K562 (cell line): ENCODE measurements around the gene IMMP2L. TPM values are rescaled to one million over a fixed set of nuclear protein-coding genes. Genes with fewer than 3 reads are reported as not detected.

Experiments used
- CTCFL ChIP-seq: IDR thresholded peaks from 2 replicates; pipeline ENCODE4 v1.6.1; 2011; ENCODE audit warnings: borderline replicate concordance, low read depth, mild to moderate bottlenecking, moderate library complexity, low read length; ENCODE audit not compliant: insufficient read depth, poor library complexity, severe bottlenecking
- E2F4 ChIP-seq: sonication (generic); formaldehyde crosslinking; IDR thresholded peaks from 2 replicates; pipeline ENCODE4 v1.8.0; 2022; ENCODE audit warnings: mild to moderate bottlenecking, low read depth, missing genetic modification reagents
- E4F1 ChIP-seq: fragments of 250-450 bp; sonication (Bioruptor Pico); IDR thresholded peaks from 2 replicates; pipeline ENCODE4 v1.5.0; 2021; ENCODE audit warnings: mild to moderate bottlenecking, borderline replicate concordance
- FOXP4 ChIP-seq: sonication (generic); formaldehyde crosslinking; IDR thresholded peaks from 2 replicates; pipeline ENCODE4 v1.8.0; 2022; ENCODE audit warnings: mild to moderate bottlenecking, missing genetic modification reagents, borderline replicate concordance
- HOMEZ ChIP-seq: fragments of 250-450 bp; sonication (Bioruptor Pico); IDR thresholded peaks from 2 replicates; pipeline ENCODE4 v1.4.0; 2020; ENCODE audit warnings: mild to moderate bottlenecking, moderate library complexity
- IRF1 ChIP-seq: sonication (generic); formaldehyde crosslinking; IDR thresholded peaks from 2 replicates; pipeline ENCODE4 v1.8.0; 2022; ENCODE audit warnings: missing genetic modification reagents, mild to moderate bottlenecking, borderline replicate concordance
- IRF9 ChIP-seq: fragments of 450-650 bp; IDR thresholded peaks from 2 replicates; pipeline ENCODE4 v1.6.1; 2016; ENCODE audit warnings: missing biosample characterization, missing genetic modification characterization
- KAT7 ChIP-seq: sonication (generic); formaldehyde crosslinking; IDR thresholded peaks from 2 replicates; pipeline ENCODE4 v1.8.0; 2022; ENCODE audit warnings: missing genetic modification reagents, mild to moderate bottlenecking, borderline replicate concordance
- MEF2D ChIP-seq: conservative IDR thresholded peaks from 2 replicates; pipeline ENCODE4 v1.6.1; 2016; ENCODE audit warnings: low read depth, missing genetic modification characterization, missing compliant biosample characterization
- NBN ChIP-seq: fragments of 450-650 bp; IDR thresholded peaks from 2 replicates; pipeline ENCODE4 v1.6.1; 2016; ENCODE audit warnings: low read depth, mild to moderate bottlenecking
- POU5F1 ChIP-seq: fragments of 150-350 bp; IDR thresholded peaks from 2 replicates; pipeline ENCODE4 v1.6.1; 2014; ENCODE audit warnings: borderline replicate concordance, low read length, low read depth, mild to moderate bottlenecking; ENCODE audit not compliant: partially characterized antibody
- PTBP1 ChIP-seq: fragments of 200-400 bp; formaldehyde crosslinking; IDR thresholded peaks from 2 replicates; pipeline ENCODE4 v1.6.1; 2017; ENCODE audit warnings: low read depth, low read length
- ZNF239 ChIP-seq: fragments of 250-450 bp; sonication (Bioruptor Pico); IDR thresholded peaks from 2 replicates; pipeline ENCODE4 v1.4.0; 2020; ENCODE audit warnings: mild to moderate bottlenecking
- polyA plus RNA-seq, 8 experiments: library from polyadenylated mRNA; depleted of rRNA in 4 of 8; stranded (reverse) in 5 of 8; unstranded in 3 of 8; fragments of >200 nt; fragmentation: Nextera tagmentation in 2 of 8; fragmentation: Illumina TruSeq in 1 of 8; extraction: Ambion mirVana in 2 of 8; extraction: Trizol in 1 of 8; gene quantifications; 2 replicates each; pipeline versions ENCODE4 v1.2.1 to v1.2.3, GENCODE V29; 2011 to 2014; ENCODE audit warnings: inconsistent platforms in 1 of 8, missing spikeins in 1 of 8
- total RNA-seq, 7 experiments: library from RNA; depleted of rRNA in 6 of 7; stranded (reverse); fragments of >200 nt in 6 of 7; fragmentation: Illumina TruSeq in 2 of 7; extraction: Trizol in 2 of 7; gene quantifications; 2 replicates each; pipeline versions ENCODE4 v1.2.1 to v1.2.3, GENCODE V29; 2011 to 2021; ENCODE audit warnings: low replicate concordance in 1 of 7

IMMP2L gene
- total and polyA plus RNA-seq, 9 of the 15 experiments (the other 6 are each of a cell fraction or from before 2014, with no cell fraction given) = 29.7 to 116 (median 53.0) TPM

GRCh38 chr7:111560773-111561653 is 1.3 kb downstream of the IMMP2L start (continued):
- no peak for TF ChIP-seq PTBP1
- no peak for TF ChIP-seq HOMEZ
- TF ChIP-seq ZNF239 (CRISPR knock-in tag) = no peak
- TF ChIP-seq E2F4 (CRISPR knock-in tag) = no peak
- no peak for TF ChIP-seq IRF9 (tag)
- TF ChIP-seq KAT7 (CRISPR knock-in tag) = no peak
- no peak for TF ChIP-seq CTCFL
- TF ChIP-seq NBN = no peak
- TF ChIP-seq E4F1 (CRISPR knock-in tag) = no peak
- TF ChIP-seq MEF2D (tag) = no peak
- no peak for TF ChIP-seq FOXP4 (CRISPR knock-in tag)
- TF ChIP-seq POU5F1 = no peak
- TF ChIP-seq IRF1 (CRISPR knock-in tag) = no peak
